ENCODE data around the gene NEDD9.
A peak's percentile ranks its signal among the peaks of the same experiment; 100 is the strongest.

The NEDD9 gene

DNA sequence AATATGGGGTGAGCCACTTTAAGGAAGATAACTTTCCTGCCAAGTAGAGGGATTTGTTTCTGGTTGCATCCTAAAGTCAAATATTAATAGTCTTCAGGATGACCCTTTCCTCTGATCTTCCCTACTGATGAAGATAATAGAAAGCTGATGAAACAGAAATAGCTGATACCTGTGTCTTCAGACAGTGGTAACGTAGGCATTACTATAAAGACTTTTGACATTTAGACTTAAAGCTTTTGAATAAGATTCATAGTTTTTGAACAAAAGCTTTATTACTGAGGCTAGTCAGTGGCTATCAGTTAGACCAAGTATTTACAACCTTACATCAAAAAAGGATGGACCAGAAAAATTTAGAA, 1.4 kb downstream of the NEDD9 start:
- no peak for DNase-seq
- Mint-ChIP-seq H3K36me3 (ENCODE audit: low read depth) (peaks cover 4% of the 10 kb centered on the region), H3K4me3 (peak overlapping the region; percentile 90), H3K27me3 (ENCODE audit: low read depth, poor library complexity) (no peaks in the 10 kb centered on the region), H3K27ac (no peak overlapping the region), H3K4me1 (peaks cover 85% of the 10 kb centered on the region), H3K9me3 (no peaks in the 10 kb centered on the region)
- TF ChIP-seq, protein P1, sequence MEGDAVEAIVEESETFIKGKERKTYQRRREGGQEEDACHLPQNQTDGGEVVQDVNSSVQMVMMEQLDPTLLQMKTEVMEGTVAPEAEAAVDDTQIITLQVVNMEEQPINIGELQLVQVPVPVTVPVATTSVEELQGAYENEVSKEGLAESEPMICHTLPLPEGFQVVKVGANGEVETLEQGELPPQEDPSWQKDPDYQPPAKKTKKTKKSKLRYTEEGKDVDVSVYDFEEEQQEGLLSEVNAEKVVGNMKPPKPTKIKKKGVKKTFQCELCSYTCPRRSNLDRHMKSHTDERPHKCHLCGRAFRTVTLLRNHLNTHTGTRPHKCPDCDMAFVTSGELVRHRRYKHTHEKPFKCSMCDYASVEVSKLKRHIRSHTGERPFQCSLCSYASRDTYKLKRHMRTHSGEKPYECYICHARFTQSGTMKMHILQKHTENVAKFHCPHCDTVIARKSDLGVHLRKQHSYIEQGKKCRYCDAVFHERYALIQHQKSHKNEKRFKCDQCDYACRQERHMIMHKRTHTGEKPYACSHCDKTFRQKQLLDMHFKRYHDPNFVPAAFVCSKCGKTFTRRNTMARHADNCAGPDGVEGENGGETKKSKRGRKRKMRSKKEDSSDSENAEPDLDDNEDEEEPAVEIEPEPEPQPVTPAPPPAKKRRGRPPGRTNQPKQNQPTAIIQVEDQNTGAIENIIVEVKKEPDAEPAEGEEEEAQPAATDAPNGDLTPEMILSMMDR (IDR thresholded peaks at IDR 0.05): no peak

DNA sequence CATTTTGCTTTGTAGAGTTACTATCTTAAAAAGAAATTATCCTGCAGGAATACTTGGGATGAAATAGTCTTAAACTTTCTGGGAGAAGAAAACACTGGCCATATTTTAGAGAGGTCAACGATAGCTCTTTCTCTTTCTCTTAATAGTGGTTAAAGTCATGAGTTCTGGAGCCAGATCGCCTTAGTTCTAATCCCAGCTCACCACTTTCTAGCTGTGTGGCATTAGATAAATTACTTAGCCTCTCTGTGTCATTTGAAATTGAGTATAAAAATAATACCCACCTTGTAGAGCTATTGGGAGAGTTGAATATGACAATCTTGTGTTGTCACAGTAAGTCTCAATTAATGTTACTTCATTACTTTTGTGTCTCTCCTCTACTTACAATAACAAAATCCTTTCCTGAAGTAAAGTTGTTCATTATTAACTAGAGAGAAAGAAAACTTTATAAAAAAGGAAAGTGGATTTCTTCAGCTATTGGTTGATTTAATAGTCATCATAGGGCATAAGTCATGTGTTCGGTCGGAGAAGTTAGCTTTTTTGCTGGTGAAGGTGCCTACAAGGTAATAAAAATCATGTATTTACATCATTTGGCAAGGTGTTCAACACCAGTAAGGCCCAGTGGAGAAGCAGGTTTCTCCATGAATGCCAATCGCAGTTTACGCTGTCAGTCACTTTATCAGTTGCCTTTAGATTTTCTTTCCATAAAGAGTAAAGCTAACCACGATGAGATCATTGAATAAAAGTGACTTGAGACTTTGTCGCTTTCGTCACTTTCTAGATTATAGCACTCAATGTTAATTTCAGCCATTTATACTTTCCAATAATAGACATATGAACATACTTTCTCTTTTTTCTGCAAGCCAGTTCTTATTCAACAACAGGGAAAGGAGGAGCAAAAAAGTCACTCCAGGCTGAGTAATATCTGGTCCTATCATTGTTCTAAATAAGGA, 2.0 kb downstream of the NEDD9 start:
- Mint-ChIP-seq H3K4me1 (peaks cover 83% of the 10 kb centered on the region), H3K4me3 (peak overlapping the region; percentile 90), H3K27me3 (ENCODE audit: low read depth, poor library complexity) (no peaks in the 10 kb centered on the region), H3K27ac (no peak overlapping the region), H3K36me3 (ENCODE audit: low read depth) (peaks cover 8% of the 10 kb centered on the region), H3K9me3 (no peaks in the 10 kb centered on the region)
- TF ChIP-seq, protein P1 (IDR thresholded peaks at IDR 0.05): no peak
- no peak for DNase-seq

DNA sequence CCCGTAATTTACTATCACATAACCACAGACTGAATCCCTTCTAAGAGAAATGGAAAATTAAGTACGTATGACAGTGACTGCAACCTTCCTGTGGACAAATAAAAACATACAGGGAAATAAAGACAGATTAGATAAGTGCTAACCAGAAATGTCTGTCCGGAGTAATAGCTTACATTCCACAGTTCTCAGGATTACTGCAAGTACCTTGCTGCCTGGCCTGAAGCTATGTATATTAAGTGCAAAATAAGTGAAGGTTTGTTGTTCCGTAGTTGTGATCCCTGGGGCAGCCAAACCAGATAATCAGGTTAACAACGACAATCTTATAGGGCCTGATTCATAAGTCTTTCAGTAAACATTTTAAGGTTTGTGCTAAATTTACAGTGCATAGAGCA, 2.8 kb downstream of the NEDD9 start:
- TF ChIP-seq, protein P1 (IDR thresholded peaks at IDR 0.05): no peak
- peaks cover 87% of the 10 kb centered on the region for H3K4me1 Mint-ChIP-seq
- H3K9me3 Mint-ChIP-seq: peaks cover 3% of the 10 kb centered on the region
- H3K36me3 Mint-ChIP-seq (ENCODE audit: low read depth): peaks cover 15% of the 10 kb centered on the region
- H3K4me3 Mint-ChIP-seq: peak overlapping the region; percentile 90
- H3K27me3 Mint-ChIP-seq (ENCODE audit: low read depth, poor library complexity): no peaks in the 10 kb centered on the region
- H3K27ac Mint-ChIP-seq: no peak overlapping the region
- DNase-seq: no peak

DNA sequence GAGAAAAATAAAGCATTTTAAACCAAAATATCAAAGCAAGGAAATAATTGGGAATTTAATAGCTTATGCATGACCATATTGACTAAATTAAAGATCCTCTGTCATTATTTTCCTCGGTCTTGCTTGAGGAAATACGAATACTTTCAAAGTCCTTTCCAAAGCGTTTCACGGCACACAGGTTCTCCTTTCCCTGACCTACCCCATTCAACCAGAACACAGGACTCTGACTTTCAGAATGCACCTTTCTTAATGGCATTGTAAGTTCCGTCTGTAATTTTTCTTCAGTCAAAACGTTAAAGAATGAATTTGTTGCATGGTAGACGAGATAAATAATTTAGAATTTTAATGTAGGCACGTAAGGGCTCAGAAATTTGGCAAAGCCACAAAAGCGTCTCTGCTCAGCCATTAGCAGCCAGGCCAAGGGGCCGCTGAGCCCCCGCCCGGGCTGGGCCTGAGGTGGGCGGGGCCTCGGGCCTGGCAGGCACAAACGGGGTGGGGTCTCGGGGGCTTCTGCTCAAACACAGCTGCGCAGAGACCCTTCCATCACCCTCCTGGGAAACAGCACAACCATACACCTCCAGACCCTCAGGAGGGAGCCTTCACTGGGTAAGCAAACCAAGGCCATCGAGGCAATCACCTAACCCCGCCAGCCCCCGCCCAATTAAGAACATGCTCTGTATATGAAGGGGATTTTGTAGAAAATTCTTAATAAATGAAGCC, 3.4 kb downstream of the NEDD9 start:
- H3K4me1 Mint-ChIP-seq: peaks cover 87% of the 10 kb centered on the region
- no peaks in the 10 kb centered on the region for H3K27me3 Mint-ChIP-seq (ENCODE audit: low read depth, poor library complexity)
- H3K9me3 Mint-ChIP-seq: peaks cover 3% of the 10 kb centered on the region
- H3K36me3 Mint-ChIP-seq (ENCODE audit: low read depth): peaks cover 16% of the 10 kb centered on the region
- DNase-seq: peak; percentile 82
- H3K4me3 Mint-ChIP-seq: peak overlapping the region; percentile 90
- TF ChIP-seq, protein P1 (IDR thresholded peaks at IDR 0.05): no peak
- H3K27ac Mint-ChIP-seq: no peak overlapping the region

DNA sequence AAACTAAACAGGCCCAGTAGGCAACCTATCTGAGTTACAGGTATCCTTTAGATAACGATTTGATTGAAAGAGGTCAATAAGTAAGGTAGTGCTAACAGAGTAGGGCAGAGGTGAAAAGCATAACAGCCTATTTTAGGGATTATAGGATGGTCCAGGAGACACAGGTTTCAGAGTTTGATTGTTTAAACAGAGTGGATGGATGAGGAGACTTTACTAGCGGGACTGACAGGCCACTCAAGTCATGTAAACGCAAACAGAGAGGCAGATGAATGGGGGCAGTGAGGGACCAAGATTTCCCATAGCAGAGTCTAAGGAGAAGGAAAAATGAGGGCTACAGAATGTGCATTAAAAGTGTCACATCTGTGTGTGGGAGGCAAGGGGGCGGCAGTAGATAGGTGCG, 4.8 kb downstream of the NEDD9 start:
- H3K27ac Mint-ChIP-seq: peak overlapping the region; percentile 13
- no peaks in the 10 kb centered on the region for H3K27me3 Mint-ChIP-seq (ENCODE audit: low read depth, poor library complexity)
- peaks cover 85% of the 10 kb centered on the region for H3K4me1 Mint-ChIP-seq
- peak overlapping the region; percentile 69 for H3K4me3 Mint-ChIP-seq
- H3K36me3 Mint-ChIP-seq (ENCODE audit: low read depth): peaks cover 16% of the 10 kb centered on the region
- TF ChIP-seq, protein P1 (IDR thresholded peaks at IDR 0.05): no peak
- H3K9me3 Mint-ChIP-seq: peaks cover 3% of the 10 kb centered on the region
- no peak for DNase-seq
